Endothelial cell of umbilical vein (primary cell): ENCODE results near the gene ETS1. TPM values are rescaled to one million over a fixed set of nuclear protein-coding genes. Genes with fewer than 3 reads are reported as not detected.
A peak's percentile ranks its signal among the peaks of the same experiment; 100 is the strongest.

ENCODE experiments used
- BruUV-seq: library from RNA; stranded (reverse); fragments of 400-500 nt; replicated peaks from 2 replicates; lab custom pipeline; 2021; lab: Mats Ljungman, UMichigan
- CTCF ChIA-PET: fragments of 300-600, 350-600 bp; sonication (Branson Sonifier 250); formaldehyde crosslinking; loops from one replicate; lab custom pipeline; 2021; ENCODE audit warnings: antibody characterized with exemption, inconsistent platforms; lab: Charles Lee
- POLR2A ChIA-PET: fragments of 300-600, 350-600 bp; sonication (Branson Sonifier 250); formaldehyde crosslinking; loops from one replicate; lab custom pipeline; 2021; ENCODE audit warnings: antibody characterized with exemption, inconsistent platforms; lab: Charles Lee
- DNase-seq: peaks from one replicate; pipeline ENCODE4 v3.0.0-alpha.2; 2011; ENCODE audit warnings: low read depth, low spot score
- FAIRE-seq: peaks from 2 replicates; lab custom pipeline; 2011; peaks lifted over from hg19 to GRCh38; lab: Jason Lieb, UNC
- H2AFZ ChIP-seq: 2 replicates; pipeline ENCODE4 v1.6.0; 2012; ENCODE audit warnings: low read depth, low read length, control low read depth, inconsistent platforms
- H3K27ac ChIP-seq: 2 replicates; pipeline ENCODE4 v1.5.1; 2011; ENCODE audit warnings: low read depth, mild to moderate bottlenecking, control low read depth, low read length, moderate library complexity; ENCODE audit not compliant: insufficient read depth
- H3K27me3 ChIP-seq, 2 experiments: 2 replicates each; pipeline versions ENCODE4 v1.6.0 to v1.6.1; 2011; ENCODE audit warnings: low read length in 2 of 2, mixed read lengths in 1 of 2; ENCODE audit not compliant: control insufficient read depth in 2 of 2, insufficient read depth in 2 of 2
- H3K36me3 ChIP-seq, 2 experiments: 2 replicates in 1 of 2; 3 replicates in 1 of 2; pipeline ENCODE4 v1.5.1; 2011; ENCODE audit warnings: low read length in 2 of 2, mild to moderate bottlenecking in 1 of 2, moderate library complexity in 1 of 2; ENCODE audit not compliant: control insufficient read depth in 2 of 2, insufficient read depth in 2 of 2; ENCODE audit errors: extremely low read depth in 1 of 2
- H3K4me1 ChIP-seq: 3 replicates; pipeline ENCODE4 v1.5.1; 2011; ENCODE audit warnings: mild to moderate bottlenecking, low read length; ENCODE audit not compliant: control insufficient read depth, insufficient read depth; ENCODE audit errors: extremely low read depth
- H3K4me2 ChIP-seq: 2 replicates; pipeline ENCODE4 v1.6.1; 2011; ENCODE audit warnings: low read length, control low read depth, mixed read lengths; ENCODE audit not compliant: insufficient read depth
- H3K4me3 ChIP-seq, 3 experiments: fragments of 200-600 bp in 1 of 3; sonication (generic), shearing (Covaris generic) in 1 of 3; replicated peaks in 1 of 3; 2 replicates each; pipeline ENCODE4 v1.5.1; 2011 to 2016; ENCODE audit warnings: control low read depth in 3 of 3, low read length in 3 of 3, mild to moderate bottlenecking in 2 of 3, inconsistent platforms in 1 of 3, low read depth in 1 of 3, moderate library complexity in 1 of 3; ENCODE audit not compliant: insufficient read depth in 1 of 3
- H3K79me2 ChIP-seq: 2 replicates; pipeline ENCODE4 v1.6.0; 2012; ENCODE audit warnings: low read length, inconsistent platforms; ENCODE audit not compliant: control insufficient read depth, insufficient read depth
- H3K9ac ChIP-seq: replicated peaks from 2 replicates; pipeline ENCODE3; 2011; ENCODE audit warnings: low read length, control low read depth; ENCODE audit not compliant: insufficient read depth; ENCODE audit errors: extremely low read depth
- H3K9me1 ChIP-seq: replicated peaks from 3 replicates; pipeline ENCODE4 v1.6.0; 2011; ENCODE audit warnings: mild to moderate bottlenecking, low read length; ENCODE audit not compliant: control insufficient read depth, insufficient read depth; ENCODE audit errors: extremely low read depth
- H3K9me3 ChIP-seq: replicated peaks from 2 replicates; pipeline ENCODE4 v1.5.1; 2012; ENCODE audit warnings: low read length, inconsistent platforms; ENCODE audit not compliant: control insufficient read depth, insufficient read depth
- H4K20me1 ChIP-seq: replicated peaks from 2 replicates; pipeline ENCODE3; 2011; ENCODE audit warnings: mild to moderate bottlenecking, low read length; ENCODE audit not compliant: control insufficient read depth, insufficient read depth; ENCODE audit errors: extremely low read depth
- EZH2 ChIP-seq: IDR thresholded peaks from 2 replicates; pipeline ENCODE4 v1.6.1; 2012; ENCODE audit warnings: borderline replicate concordance, low read depth, mild to moderate bottlenecking, moderate library complexity, low read length, inconsistent platforms; ENCODE audit not compliant: severe bottlenecking
- FOS ChIP-seq: IDR thresholded peaks from 2 replicates; pipeline ENCODE4 v1.6.1; 2011; ENCODE audit warnings: mild to moderate bottlenecking, low read length, moderate library complexity, borderline replicate concordance; ENCODE audit not compliant: insufficient read depth
- GATA2 ChIP-seq: IDR thresholded peaks from 2 replicates; pipeline ENCODE4 v1.7.0; 2011; ENCODE audit warnings: low read depth, mild to moderate bottlenecking, moderate library complexity, mixed read lengths, low read length; ENCODE audit not compliant: insufficient read length, insufficient read depth
- JUN ChIP-seq: IDR thresholded peaks from 2 replicates; pipeline ENCODE4 v1.6.1; 2011; ENCODE audit warnings: borderline replicate concordance, low read depth; ENCODE audit not compliant: insufficient read length, insufficient read depth
- MYC ChIP-seq: IDR thresholded peaks from one replicate; pipeline ENCODE4 v1.6.1; 2011; ENCODE audit warnings: mild to moderate bottlenecking, low read depth, low read length
- POLR2A ChIP-seq: IDR thresholded peaks from 2 replicates; pipeline ENCODE4 v1.6.1; 2012; ENCODE audit warnings: low read depth, mild to moderate bottlenecking, control low read depth, low read length
- POLR2AphosphoS5 ChIP-seq: IDR thresholded peaks from 2 replicates; pipeline ENCODE4 v1.6.1; 2012; ENCODE audit warnings: low read depth, mild to moderate bottlenecking, control low read depth, low read length, moderate library complexity; ENCODE audit not compliant: insufficient read depth
- dilution Hi-C: fragments of 300-500 bp; cut with MboI; formaldehyde crosslinking; loops from one replicate; pipeline ENCODE4 v1.15.0; 2019; ENCODE audit warnings: low sequenced_read_pairs; ENCODE audit not compliant: extremely low pct_ligation_motif_present
- intact Hi-C: fragments of 100-400 bp; cut with micrococcal nuclease; formaldehyde crosslinking; loops from one replicate; pipeline ENCODE4 v1.10.0; 2022
- polyA plus RNA-seq, 4 experiments: library from polyadenylated mRNA; depleted of rRNA in 3 of 4; stranded (reverse) in 3 of 4; unstranded in 1 of 4; fragments of >200 nt; gene quantifications; 2 replicates each; pipeline versions ENCODE4 v1.2.1 to v1.2.3, GENCODE V29; 2011 to 2012; ENCODE audit warnings: missing spikeins in 1 of 4
- total RNA-seq: library from RNA; stranded (reverse); gene quantifications from 2 replicates; pipeline ENCODE4 v1.2.3, GENCODE V29; 2021
- TF ChIP-seq, protein P1 (sequence below), 2 donors: IDR thresholded peaks; 1 replicate in 1 of 2; 2 replicates in 1 of 2; pipeline ENCODE4 v1.5.1; 2011; ENCODE audit warnings: low read length in 2 of 2, mild to moderate bottlenecking in 2 of 2, moderate library complexity in 2 of 2, control low read depth in 1 of 2, inconsistent platforms in 1 of 2, low read depth in 1 of 2; ENCODE audit not compliant: insufficient read depth in 1 of 2; ENCODE audit errors: extremely low read depth in 1 of 2
- TF ChIP-seq, protein P2 (sequence below): IDR thresholded peaks from 2 replicates; pipeline ENCODE4 v1.6.1; 2011; ENCODE audit not compliant: insufficient read depth, insufficient read length

The ETS1 gene
- total and polyA plus RNA-seq, 2 donors (not counting 3 experiments of a cell fraction or from before 2014, with no cell fraction given) = 34.2 to 115 TPM

- ChIA-PET POLR2A (no interaction called here), CTCF (interaction anchor here (0.9 to 1.3 kb wide), 2 partner anchors 29 to 116 kb away, joined by 3 to 5 read pairs; no protein-coding TSS in a partner anchor)
- Histone ChIP-seq H3K79me2 (peaks cover 100% of the 10 kb centered on the region), H3K36me3 (peaks cover 0 to 7% of the 10 kb centered on the region in 2 experiments), H3K27ac (no peak overlapping the region), H3K4me2 (no peak overlapping the region), H4K20me1 (peaks cover 3% of the 10 kb centered on the region), H3K9ac (no peak overlapping the region), H3K9me3 (no peaks in the 10 kb centered on the region), H2AFZ (no peak overlapping the region), H3K9me1 (no peaks in the 10 kb centered on the region), H3K27me3 (no peaks in the 10 kb centered on the region), H3K4me3 (no peak overlapping the region), H3K4me1 (peaks cover 44% of the 10 kb centered on the region)
- DNase-seq = no peak
- peak; percentile 18 for FAIRE-seq
- no peak for TF ChIP-seq JUN
- TF ChIP-seq MYC = no peak
- no peak for TF ChIP-seq FOS
- no peak for TF ChIP-seq POLR2AphosphoS5
- no peak for TF ChIP-seq POLR2A
- TF ChIP-seq, protein P1, sequence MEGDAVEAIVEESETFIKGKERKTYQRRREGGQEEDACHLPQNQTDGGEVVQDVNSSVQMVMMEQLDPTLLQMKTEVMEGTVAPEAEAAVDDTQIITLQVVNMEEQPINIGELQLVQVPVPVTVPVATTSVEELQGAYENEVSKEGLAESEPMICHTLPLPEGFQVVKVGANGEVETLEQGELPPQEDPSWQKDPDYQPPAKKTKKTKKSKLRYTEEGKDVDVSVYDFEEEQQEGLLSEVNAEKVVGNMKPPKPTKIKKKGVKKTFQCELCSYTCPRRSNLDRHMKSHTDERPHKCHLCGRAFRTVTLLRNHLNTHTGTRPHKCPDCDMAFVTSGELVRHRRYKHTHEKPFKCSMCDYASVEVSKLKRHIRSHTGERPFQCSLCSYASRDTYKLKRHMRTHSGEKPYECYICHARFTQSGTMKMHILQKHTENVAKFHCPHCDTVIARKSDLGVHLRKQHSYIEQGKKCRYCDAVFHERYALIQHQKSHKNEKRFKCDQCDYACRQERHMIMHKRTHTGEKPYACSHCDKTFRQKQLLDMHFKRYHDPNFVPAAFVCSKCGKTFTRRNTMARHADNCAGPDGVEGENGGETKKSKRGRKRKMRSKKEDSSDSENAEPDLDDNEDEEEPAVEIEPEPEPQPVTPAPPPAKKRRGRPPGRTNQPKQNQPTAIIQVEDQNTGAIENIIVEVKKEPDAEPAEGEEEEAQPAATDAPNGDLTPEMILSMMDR (IDR thresholded peaks at IDR 0.05; ENCODE audit: extremely low read depth in 1 of 2, insufficient read depth in 1 of 2, low read depth in 1 of 2, low read length in 2 of 2) = no peak
- no peak for TF ChIP-seq EZH2
- no peak for TF ChIP-seq GATA2
- TF ChIP-seq, protein P2, sequence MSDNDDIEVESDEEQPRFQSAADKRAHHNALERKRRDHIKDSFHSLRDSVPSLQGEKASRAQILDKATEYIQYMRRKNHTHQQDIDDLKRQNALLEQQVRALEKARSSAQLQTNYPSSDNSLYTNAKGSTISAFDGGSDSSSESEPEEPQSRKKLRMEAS = no peak
- dilution Hi-C loops (no loop called here), intact Hi-C loops (no loop called here)
- BruUV-seq = no TSS peak
These were observed 73.3 kb downstream of the ETS1 start for GRCh38 chr11:128513915-128514681.
